A549 (cell line): ENCODE data around the gene GNAT3. TPM values are rescaled to one million over a fixed set of nuclear protein-coding genes. Genes with fewer than 3 reads are reported as not detected.

ENCODE experiments used
- ATAC-seq, 2 experiments: fragments of 200-7000 bp in 1 of 2; fragments of >200 bp in 1 of 2; cut with Nextera tagmentation in 1 of 2; cut with Tn5 transposase in 1 of 2; 3 replicates each; pipeline versions ENCODE4 v1.8.0 to v1.9.1; 2018 to 2020; ENCODE audit warnings: mild to moderate bottlenecking in 1 of 2, moderate library complexity in 1 of 2
- CTCF ChIA-PET: fragments of 300-600 bp; sonication (Branson Sonifier 250); formaldehyde crosslinking; extraction: SDS; loops from one replicate; lab custom pipeline; 2021; ENCODE audit warnings: antibody characterized with exemption, inconsistent platforms; lab: Yijun Ruan, JAX
- POLR2A ChIA-PET: fragments of 350-600 bp; formaldehyde crosslinking; extraction: SDS; loops from one replicate; lab custom pipeline; 2021; ENCODE audit warnings: antibody characterized with exemption, inconsistent platforms; lab: Yijun Ruan, JAX
- DNase-seq, 2 experiments: peaks; one replicate each; pipeline versions ENCODE4 v3.0.0 to v3.0.0-alpha.2; 2011 to 2016; ENCODE audit warnings: low read depth in 1 of 2, low spot score in 1 of 2
- FAIRE-seq: peaks from 2 replicates; lab custom pipeline; 2011; peaks lifted over from hg19 to GRCh38; lab: Jason Lieb, UNC
- H3K27ac ChIP-seq, 2 experiments: fragments of >200 bp; sonication (Bioruptor Twin); formaldehyde crosslinking; 3 replicates each; pipeline ENCODE4 v1.5.1; 2016 to 2017
- H3K4me1 ChIP-seq: fragments of >200 bp; sonication (Bioruptor Twin); formaldehyde crosslinking; 3 replicates; pipeline ENCODE4 v1.6.1; 2016
- H3K4me2 ChIP-seq: fragments of >200 bp; sonication (Bioruptor Twin); formaldehyde crosslinking; 3 replicates; pipeline ENCODE4 v1.6.1; 2016
- H3K4me3 ChIP-seq: fragments of >200 bp; sonication (Bioruptor Twin); formaldehyde crosslinking; 3 replicates; pipeline ENCODE4 v1.5.1; 2016
- H3K9me3 ChIP-seq: fragments of >200 bp; sonication (Bioruptor Twin); formaldehyde crosslinking; 3 replicates; pipeline ENCODE4 v1.6.1; 2016
- BHLHE40 ChIP-seq: IDR thresholded peaks from 2 replicates; pipeline ENCODE4 v1.6.1; 2012; ENCODE audit warnings: low read depth, low read length, inconsistent platforms
- CEBPB ChIP-seq, 2 experiments: fragments of >200 bp in 1 of 2; sonication (Bioruptor Twin) in 1 of 2; formaldehyde crosslinking in 1 of 2; IDR thresholded peaks; 2 replicates each; pipeline ENCODE4 v1.6.1; 2012 to 2016
- EHF ChIP-seq: fragments of 250-450 bp; sonication (Bioruptor Pico); IDR thresholded peaks from 2 replicates; pipeline ENCODE4 v1.5.0; 2020; ENCODE audit warnings: mild to moderate bottlenecking
- HDAC2 ChIP-seq: fragments of 200-600 bp; sonication (generic); IDR thresholded peaks from 2 replicates; pipeline ENCODE4 v1.6.1; 2016
- HEYL ChIP-seq: fragments of 250-450 bp; sonication (Bioruptor Pico); IDR thresholded peaks from 2 replicates; pipeline ENCODE4 v1.8.0; 2021; ENCODE audit warnings: mild to moderate bottlenecking, moderate library complexity
- HOXA7 ChIP-seq: fragments of 250-450 bp; sonication (Bioruptor Pico); IDR thresholded peaks from 2 replicates; pipeline ENCODE4 v1.5.0; 2020; ENCODE audit warnings: mild to moderate bottlenecking, moderate library complexity
- HOXB13 ChIP-seq: fragments of 250-450 bp; sonication (Bioruptor Pico); IDR thresholded peaks from 2 replicates; pipeline ENCODE4 v1.5.0; 2020; ENCODE audit warnings: low read depth, mild to moderate bottlenecking, moderate library complexity
- HOXB5 ChIP-seq: fragments of 250-450 bp; sonication (Bioruptor Pico); IDR thresholded peaks from 2 replicates; pipeline ENCODE4 v1.5.0; 2020; ENCODE audit warnings: mild to moderate bottlenecking, moderate library complexity
- KDM1A ChIP-seq: fragments of 200-600 bp; sonication (generic); IDR thresholded peaks from 2 replicates; pipeline ENCODE4 v1.6.1; 2016; ENCODE audit warnings: low read depth, mild to moderate bottlenecking
- NFE2L2 ChIP-seq: fragments of 150-350 bp; conservative IDR thresholded peaks from 2 replicates; pipeline ENCODE4 v1.6.1; 2014; ENCODE audit warnings: low read length
- PHF8 ChIP-seq: fragments of 200-600 bp; sonication (generic); IDR thresholded peaks from 2 replicates; pipeline ENCODE4 v1.6.1; 2016; ENCODE audit warnings: low read depth, mild to moderate bottlenecking, antibody characterized with exemption, moderate library complexity, borderline replicate concordance
- POLR2AphosphoS2 ChIP-seq: conservative IDR thresholded peaks from 2 replicates; pipeline ENCODE4 v1.6.1; 2012; ENCODE audit warnings: low read length, improper control_type of control experiment, inconsistent platforms
- RAD21 ChIP-seq, 2 experiments: fragments of >200 bp in 1 of 2; sonication (Bioruptor Twin) in 1 of 2; formaldehyde crosslinking in 1 of 2; IDR thresholded peaks in 1 of 2; conservative IDR thresholded peaks in 1 of 2; 2 replicates in 1 of 2; 3 replicates in 1 of 2; pipeline ENCODE4 v1.6.1; 2012 to 2018; ENCODE audit warnings: inconsistent platforms in 1 of 2
- ZC3H11A ChIP-seq: fragments of 450-650 bp; IDR thresholded peaks from 2 replicates; pipeline ENCODE4 v1.6.1; 2014; ENCODE audit warnings: antibody characterized with exemption, mild to moderate bottlenecking
- ZFP36 ChIP-seq: fragments of 450-650 bp; IDR thresholded peaks from 2 replicates; pipeline ENCODE4 v1.6.1; 2014; ENCODE audit warnings: borderline replicate concordance; ENCODE audit not compliant: partially characterized antibody
- ZSCAN20 ChIP-seq: fragments of 250-450 bp; sonication (Bioruptor Pico); IDR thresholded peaks from 2 replicates; pipeline ENCODE4 v1.8.0; 2022; ENCODE audit warnings: mild to moderate bottlenecking, moderate library complexity
- WGBS: methylation state at CpG from one replicate; pipeline ENCODE4 v1.1.6; 2017; ENCODE audit errors: missing lambda C conversion rate; 5-methylcytosine and 5-hydroxymethylcytosine counted together
- polyA minus RNA-seq: library from RNA; depleted of rRNA, polyadenylated mRNA; stranded (reverse); fragments of >200 nt; gene quantifications from 2 replicates; pipeline ENCODE4 v1.2.3, GENCODE V29; 2011; rRNA and poly(A)+ RNA removed
- polyA plus RNA-seq, 4 experiments: library from polyadenylated mRNA; depleted of rRNA in 3 of 4; stranded (reverse); fragments of >200 nt; fragmentation: RNase III in 1 of 4; extraction: RNeasy Plus Mini Kit Qiagen cat#74134 plus additional on column Dnase treatment in 1 of 4; gene quantifications; 2 replicates in 3 of 4; 3 replicates in 1 of 4; pipeline ENCODE4 v1.2.3, GENCODE V29; 2011 to 2017
- TF ChIP-seq, protein P1 (sequence below): fragments of 250-450 bp; sonication (Bioruptor Pico); IDR thresholded peaks from 2 replicates; pipeline ENCODE4 v1.5.0; 2021; ENCODE audit warnings: mild to moderate bottlenecking, moderate library complexity, borderline replicate concordance
- TF ChIP-seq, protein P2 (sequence below): fragments of 150-350 bp; IDR thresholded peaks from 2 replicates; pipeline ENCODE4 v1.6.1; 2014; ENCODE audit warnings: low read depth, mild to moderate bottlenecking, low read length
- TF ChIP-seq, protein P3 (sequence below): fragments of 250-450 bp; sonication (Bioruptor Pico); IDR thresholded peaks from 2 replicates; pipeline ENCODE4 v1.5.0; 2020; ENCODE audit warnings: low read depth, mild to moderate bottlenecking, moderate library complexity
- TF ChIP-seq, protein P4 (sequence below): fragments of 450-650 bp; IDR thresholded peaks from 2 replicates; pipeline ENCODE4 v1.6.1; 2014; ENCODE audit warnings: antibody characterized with exemption
- TF ChIP-seq, protein P5 (sequence below): IDR thresholded peaks from 2 replicates; pipeline ENCODE4 v1.6.1; 2012
- TF ChIP-seq, protein P6 (sequence below): fragments of >200 bp; sonication (Bioruptor Twin); formaldehyde crosslinking; IDR thresholded peaks from 2 replicates; pipeline ENCODE4 v1.6.1; 2016

Gene GNAT3
- polyA plus RNA-seq (2011; rRNA removed) (not detected in 2 replicates), polyA plus RNA-seq (2017; fragmentation: RNase III; extraction: RNeasy Plus Mini Kit Qiagen cat#74134 plus additional on column Dnase treatment) (not detected in 3 replicates), polyA minus RNA-seq (not detected in 2 replicates)
- not detected in 2 replicates for polyA plus RNA-seq (2012; cell fraction: cytosol; rRNA removed)
- polyA plus RNA-seq (2012; cell fraction: nucleus; rRNA removed): not detected in 2 replicates

DNA sequence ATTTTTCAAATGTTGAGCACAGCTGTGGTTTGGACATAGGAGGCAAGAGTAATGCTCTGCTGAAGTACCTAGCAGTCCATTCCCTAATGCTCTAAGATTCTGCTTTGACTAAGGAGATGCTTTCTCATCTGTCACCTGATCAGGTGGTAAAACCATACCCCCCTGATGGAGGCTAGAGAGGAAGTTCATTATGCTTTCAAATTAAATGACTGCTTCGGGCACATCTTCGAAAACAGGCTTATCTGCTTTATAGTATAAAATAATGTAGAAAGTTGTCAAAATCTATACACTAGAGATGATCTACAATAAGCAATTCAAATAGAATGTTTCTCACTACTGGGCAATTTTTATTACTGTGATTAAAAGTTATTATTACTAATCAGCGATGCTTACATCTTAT lies at the start of gene GNAT3:
GNAT3 (minus strand) TSS at position 101 of the 400 bp plus-strand sequence. CDS start 138 bp downstream, outside the sequence.
- H3K4me1 ChIP-seq: peaks cover 3% of the 10 kb centered on the region; the same call in 1 of the 3 replicates
- FAIRE-seq (no peak), DNase-seq (no peak), ATAC-seq (no peak)
- ChIA-PET CTCF (interaction anchor here (0.6 kb wide), 1 partner anchor 258 kb away, joined by 3 read pairs; no protein-coding TSS in a partner anchor), POLR2A (no interaction called here)
- WGBS: 86% methylated on average over 3 of the region's 3 CpGs
- no peak within 1 kb of the TSS for H3K27ac ChIP-seq
- no peak for TF ChIP-seq HEYL
- TF ChIP-seq ZFP36: no peak
- TF ChIP-seq, protein P1, sequence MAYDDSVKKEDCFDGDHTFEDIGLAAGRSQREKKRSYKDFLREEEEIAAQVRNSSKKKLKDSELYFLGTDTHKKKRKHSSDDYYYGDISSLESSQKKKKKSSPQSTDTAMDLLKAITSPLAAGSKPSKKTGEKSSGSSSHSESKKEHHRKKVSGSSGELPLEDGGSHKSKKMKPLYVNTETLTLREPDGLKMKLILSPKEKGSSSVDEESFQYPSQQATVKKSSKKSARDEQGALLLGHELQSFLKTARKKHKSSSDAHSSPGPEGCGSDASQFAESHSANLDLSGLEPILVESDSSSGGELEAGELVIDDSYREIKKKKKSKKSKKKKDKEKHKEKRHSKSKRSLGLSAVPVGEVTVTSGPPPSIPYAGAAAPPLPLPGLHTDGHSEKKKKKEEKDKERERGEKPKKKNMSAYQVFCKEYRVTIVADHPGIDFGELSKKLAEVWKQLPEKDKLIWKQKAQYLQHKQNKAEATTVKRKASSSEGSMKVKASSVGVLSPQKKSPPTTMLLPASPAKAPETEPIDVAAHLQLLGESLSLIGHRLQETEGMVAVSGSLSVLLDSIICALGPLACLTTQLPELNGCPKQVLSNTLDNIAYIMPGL: no peak
- TF ChIP-seq HOXB13 (CRISPR knock-in tag): no peak
- no peaks in the 10 kb centered on the region for H3K9me3 ChIP-seq
- H3K4me2 ChIP-seq: no peak within 1 kb of the TSS
- H3K4me3 ChIP-seq: no peak within 1 kb of the TSS

DNA sequence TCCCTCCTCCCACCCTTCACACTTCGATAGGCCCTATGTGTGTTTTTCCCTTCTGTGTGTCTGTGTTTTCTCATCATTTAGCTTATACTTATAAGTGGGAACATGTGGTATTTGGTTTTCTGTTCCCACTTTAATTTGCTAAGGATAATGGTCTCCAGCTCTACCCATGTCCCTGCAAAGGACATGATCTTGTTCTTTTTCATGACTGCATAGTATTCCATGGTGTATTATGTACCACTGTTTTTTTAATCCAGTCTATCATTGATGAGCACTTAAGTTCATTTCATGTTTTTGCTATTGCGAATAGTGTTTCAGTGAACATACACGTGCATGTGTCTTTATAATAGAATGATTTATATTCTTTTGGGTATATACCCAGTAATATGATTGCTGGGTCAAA lies 46.3 kb upstream of the GNAT3 start:
- POLR2A ChIA-PET: no interaction called here
- no peak for ATAC-seq
- Histone ChIP-seq H3K4me3 (no peak overlapping the region), H3K4me1 (no peaks in the 10 kb centered on the region), H3K9me3 (peaks cover 5% of the 10 kb centered on the region; the same call in 1 of the 3 replicates)
- TF ChIP-seq PHF8 (no peak), HOXB5 (CRISPR knock-in tag) (no peak), KDM1A (no peak), EHF (CRISPR knock-in tag) (no peak), HDAC2 (no peak), ZC3H11A (no peak)
- TF ChIP-seq, protein P2, sequence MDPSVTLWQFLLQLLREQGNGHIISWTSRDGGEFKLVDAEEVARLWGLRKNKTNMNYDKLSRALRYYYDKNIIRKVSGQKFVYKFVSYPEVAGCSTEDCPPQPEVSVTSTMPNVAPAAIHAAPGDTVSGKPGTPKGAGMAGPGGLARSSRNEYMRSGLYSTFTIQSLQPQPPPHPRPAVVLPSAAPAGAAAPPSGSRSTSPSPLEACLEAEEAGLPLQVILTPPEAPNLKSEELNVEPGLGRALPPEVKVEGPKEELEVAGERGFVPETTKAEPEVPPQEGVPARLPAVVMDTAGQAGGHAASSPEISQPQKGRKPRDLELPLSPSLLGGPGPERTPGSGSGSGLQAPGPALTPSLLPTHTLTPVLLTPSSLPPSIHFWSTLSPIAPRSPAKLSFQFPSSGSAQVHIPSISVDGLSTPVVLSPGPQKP: no peak
- TF ChIP-seq, protein P3, sequence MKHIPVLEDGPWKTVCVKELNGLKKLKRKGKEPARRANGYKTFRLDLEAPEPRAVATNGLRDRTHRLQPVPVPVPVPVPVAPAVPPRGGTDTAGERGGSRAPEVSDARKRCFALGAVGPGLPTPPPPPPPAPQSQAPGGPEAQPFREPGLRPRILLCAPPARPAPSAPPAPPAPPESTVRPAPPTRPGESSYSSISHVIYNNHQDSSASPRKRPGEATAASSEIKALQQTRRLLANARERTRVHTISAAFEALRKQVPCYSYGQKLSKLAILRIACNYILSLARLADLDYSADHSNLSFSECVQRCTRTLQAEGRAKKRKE (CRISPR knock-in tag): no peak
- TF ChIP-seq, all 56 proteins: peak for 0
- DNase-seq: no peak
- H3K4me2 ChIP-seq: no peak overlapping the region
- CTCF ChIA-PET: no interaction called here
- H3K27ac ChIP-seq: no peak overlapping the region
- no peak for FAIRE-seq
- 61% methylated on average over 3 of the region's 3 CpGs for WGBS

DNA sequence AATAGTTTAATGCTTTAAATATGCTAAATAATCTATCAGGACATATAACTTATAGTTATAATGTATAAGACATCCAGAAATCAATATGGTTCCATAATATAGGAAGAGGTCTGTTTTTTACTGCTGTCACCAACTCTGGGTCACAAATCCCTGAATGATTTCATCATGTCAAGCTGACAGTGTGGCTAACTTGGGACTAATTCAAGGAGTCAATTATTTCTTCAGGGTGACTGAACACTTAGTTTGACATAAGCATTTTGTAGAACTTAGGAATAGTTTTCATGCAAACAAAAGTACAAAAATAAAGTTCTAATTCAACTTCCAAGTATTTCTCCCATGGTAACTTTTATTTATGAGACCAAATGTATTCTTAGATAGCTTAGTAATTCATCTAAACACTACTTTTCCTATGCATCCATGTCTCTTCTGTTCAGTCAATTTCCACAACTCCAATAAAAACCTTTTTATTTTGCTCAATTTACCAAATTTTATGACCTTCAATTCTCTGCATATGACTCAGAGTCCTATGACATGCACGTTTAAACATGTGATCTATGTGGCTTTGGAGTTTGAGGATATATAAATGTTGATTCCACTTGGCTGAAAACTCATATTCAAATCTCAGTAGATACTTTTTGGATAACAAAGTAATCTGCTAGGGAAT lies 40.3 kb upstream of the GNAT3 start:
- Histone ChIP-seq H3K9me3 (no peaks in the 10 kb centered on the region), H3K4me2 (no peak overlapping the region), H3K4me3 (no peak overlapping the region), H3K4me1 (peaks cover 13% of the 10 kb centered on the region), H3K27ac (no peak overlapping the region)
- no peak for DNase-seq
- ChIA-PET CTCF (no interaction called here), POLR2A (no interaction called here)
- no peak for ATAC-seq
- WGBS: 22% methylated on average over 1 of the region's 1 CpG
- FAIRE-seq: no peak
- TF ChIP-seq CEBPB (IDR thresholded peaks at IDR 0.05) (no peak), HOXB13 (CRISPR knock-in tag) (no peak), HEYL (no peak), POLR2AphosphoS2 (no peak), NFE2L2 (no peak), BHLHE40 (no peak), RAD21 (conservative IDR thresholded peaks at IDR 0.05 in 1 of 2, IDR thresholded peaks at IDR 0.05 in 1 of 2) (no peak), ZC3H11A (no peak), ZFP36 (no peak), HOXA7 (CRISPR knock-in tag) (no peak), ZSCAN20 (no peak), HOXB5 (CRISPR knock-in tag) (no peak)
- TF ChIP-seq, protein P4, sequence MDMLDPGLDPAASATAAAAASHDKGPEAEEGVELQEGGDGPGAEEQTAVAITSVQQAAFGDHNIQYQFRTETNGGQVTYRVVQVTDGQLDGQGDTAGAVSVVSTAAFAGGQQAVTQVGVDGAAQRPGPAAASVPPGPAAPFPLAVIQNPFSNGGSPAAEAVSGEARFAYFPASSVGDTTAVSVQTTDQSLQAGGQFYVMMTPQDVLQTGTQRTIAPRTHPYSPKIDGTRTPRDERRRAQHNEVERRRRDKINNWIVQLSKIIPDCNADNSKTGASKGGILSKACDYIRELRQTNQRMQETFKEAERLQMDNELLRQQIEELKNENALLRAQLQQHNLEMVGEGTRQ: no peak
- TF ChIP-seq, protein P2: no peak
- TF ChIP-seq, protein P3 (CRISPR knock-in tag): no peak
- TF ChIP-seq, protein P5, sequence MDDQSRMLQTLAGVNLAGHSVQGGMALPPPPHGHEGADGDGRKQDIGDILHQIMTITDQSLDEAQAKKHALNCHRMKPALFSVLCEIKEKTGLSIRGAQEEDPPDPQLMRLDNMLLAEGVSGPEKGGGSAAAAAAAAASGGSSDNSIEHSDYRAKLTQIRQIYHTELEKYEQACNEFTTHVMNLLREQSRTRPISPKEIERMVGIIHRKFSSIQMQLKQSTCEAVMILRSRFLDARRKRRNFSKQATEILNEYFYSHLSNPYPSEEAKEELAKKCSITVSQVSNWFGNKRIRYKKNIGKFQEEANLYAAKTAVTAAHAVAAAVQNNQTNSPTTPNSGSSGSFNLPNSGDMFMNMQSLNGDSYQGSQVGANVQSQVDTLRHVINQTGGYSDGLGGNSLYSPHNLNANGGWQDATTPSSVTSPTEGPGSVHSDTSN: no peak
- TF ChIP-seq, protein P6, sequence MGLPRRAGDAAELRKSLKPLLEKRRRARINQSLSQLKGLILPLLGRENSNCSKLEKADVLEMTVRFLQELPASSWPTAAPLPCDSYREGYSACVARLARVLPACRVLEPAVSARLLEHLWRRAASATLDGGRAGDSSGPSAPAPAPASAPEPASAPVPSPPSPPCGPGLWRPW: no peak
